NCI-H2107 (cell line): ENCODE data around the gene CARHSP1.
"Not testable (repeated sequence)": the region's sequence is repeated elsewhere in the genome, so short reads cannot be mapped to it uniquely, and the experiment has no call there.

Experiments used
- DNase-seq: peaks from one replicate; lab custom pipeline; 2025; lab: John Stamatoyannopoulos, UW

Gene CARHSP1

DNA sequence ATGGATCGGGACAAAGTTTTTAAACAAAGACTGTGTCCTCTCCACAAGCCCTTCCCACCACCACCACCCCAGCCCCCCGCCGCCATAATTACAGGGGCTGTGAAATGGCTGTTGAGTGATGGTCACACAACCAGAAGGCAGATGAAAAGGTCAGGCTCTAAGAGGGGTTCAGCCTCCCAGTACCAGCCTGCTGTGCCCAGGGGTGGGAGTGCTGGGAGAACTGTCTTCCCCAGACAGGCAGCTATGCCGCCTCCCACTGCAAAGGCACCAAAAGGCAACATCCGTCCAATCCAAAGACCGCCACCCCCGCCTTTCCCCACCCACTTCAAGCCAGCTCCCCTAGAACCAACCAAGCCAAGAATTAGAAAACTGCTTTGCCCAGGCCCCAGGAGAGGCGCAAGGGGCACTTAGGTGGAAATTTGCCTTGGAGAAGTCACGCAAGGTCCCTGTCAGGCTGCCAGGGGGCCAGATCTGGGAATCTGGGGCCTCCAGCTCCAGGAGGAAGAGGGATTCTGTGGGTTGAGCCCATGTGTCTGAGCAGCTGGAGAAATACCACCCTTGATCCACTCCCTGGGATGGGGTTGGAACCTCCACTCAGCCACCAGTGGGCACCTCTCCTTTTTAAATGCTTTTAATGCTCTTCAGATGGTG lies 14.4 kb downstream of the CARHSP1 start:
- DNase-seq = no peak

DNA sequence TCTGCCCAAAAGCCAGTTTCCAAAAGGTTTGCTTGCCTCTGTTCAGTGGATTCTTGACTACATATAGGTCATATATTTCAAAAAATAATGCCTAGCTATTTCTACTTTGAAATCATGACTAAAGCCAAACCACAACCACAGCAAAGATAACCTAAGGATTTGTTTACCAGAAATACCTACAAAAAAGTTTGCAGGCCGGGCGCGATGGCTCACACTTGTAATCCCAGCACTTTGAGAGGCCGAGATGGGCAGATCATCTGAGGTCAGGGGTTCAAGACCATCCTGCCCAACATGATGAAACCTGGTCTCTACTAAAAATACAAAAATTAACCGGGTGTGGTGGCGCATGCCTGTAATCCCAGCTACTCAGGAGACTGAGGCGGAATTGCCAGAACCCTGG lies 15.2 kb downstream of the CARHSP1 start:
- no peak for DNase-seq

DNA sequence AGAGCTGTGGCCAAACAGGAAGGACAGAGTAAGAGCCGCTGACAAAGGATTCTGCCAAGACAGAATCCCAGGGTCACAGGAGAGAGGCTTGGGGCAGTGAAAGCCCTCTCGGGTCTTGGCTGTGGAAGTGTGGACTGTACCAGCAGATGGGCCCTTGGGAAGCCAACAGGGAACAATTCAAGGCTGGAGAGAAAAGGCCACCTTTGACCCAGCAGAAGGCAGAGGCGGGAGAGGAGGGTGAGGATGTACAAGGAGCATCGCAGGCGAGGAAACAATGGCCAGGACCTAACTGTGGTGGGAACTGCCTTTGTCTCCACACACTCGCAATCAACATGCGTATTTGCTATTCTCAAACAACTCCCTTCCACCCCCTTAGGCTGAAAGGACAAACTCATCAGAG lies 15.7 kb downstream of the CARHSP1 start:
- DNase-seq = no peak

DNA sequence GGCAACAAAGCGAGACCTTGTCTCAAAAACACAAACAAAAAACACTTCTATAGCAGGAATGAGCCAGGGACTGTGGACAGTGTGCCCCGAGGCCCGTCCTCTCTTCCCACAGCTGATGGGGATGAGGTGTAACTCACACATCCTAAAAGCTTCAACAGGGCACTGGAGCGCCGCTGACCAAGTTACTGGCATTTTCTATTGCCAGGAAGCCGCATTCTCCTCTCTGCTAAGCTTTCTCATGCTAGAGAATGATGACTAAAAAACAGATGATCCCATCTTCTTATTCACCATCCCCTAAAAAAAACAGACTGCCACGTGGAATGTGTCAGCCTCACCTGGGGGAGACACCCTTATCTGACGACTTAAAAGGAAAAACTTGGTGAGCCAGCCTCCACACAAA lies 16.3 kb downstream of the CARHSP1 start:
- DNase-seq = no peak

DNA sequence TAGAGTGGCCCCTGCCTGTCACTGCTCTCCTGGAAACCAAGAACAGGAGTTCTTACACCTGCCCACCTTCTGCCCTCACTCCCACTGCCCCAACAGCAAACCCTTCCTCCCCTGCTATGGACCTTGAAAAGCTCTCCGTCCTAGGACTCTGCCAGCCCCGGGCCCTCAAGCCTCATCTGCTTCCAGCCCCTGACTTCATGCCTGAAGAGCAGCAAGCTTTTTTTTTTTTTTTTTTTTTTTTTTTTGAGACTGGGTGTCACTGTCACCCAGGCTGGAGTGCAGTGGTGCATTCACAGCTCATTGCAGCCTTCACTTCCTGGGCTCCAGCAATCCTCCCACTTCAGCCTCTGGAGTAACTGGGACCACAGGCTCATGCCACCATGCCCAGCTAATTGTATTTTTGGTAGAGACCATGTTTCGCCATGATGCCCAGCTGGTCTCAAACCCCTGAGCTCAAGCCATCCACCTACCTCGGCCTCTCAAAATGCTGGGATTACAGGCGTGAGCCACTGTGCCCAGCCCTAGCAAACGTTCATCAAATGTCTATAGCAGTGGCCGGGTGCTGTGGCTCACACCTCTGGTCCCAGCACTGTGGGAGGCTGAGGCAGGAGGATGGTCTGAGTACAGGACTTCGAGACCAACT lies 16.9 kb downstream of the CARHSP1 start:
- no peak for DNase-seq

DNA sequence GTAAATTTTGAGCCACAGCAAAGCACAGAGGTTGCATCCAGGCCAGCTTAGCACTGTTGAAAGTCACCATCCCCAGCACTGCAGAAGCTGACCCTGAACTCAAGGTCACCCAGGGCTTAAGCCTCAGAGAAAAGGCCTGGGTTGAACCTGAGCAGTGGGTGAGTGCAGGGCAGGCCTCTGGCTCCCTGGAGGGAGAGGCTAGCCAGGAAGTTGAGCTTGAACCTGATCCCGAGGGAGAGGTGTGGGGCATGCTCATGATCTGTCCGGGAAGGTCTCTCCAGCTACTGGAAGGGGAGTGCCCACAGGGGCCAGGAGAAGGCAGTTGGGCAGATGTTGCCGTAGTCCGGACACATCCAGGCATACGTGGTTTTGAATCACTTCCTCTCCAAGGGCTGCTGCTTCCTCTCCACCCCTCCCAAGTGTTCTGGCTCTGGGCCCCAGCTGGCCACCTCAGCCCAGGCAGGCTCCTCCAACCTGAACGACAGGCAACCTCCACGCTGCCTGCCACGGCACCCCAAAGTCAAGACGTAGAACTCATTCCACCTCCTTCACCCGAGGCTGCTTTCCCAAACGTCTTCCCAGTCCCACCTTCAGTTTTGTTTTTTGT lies 18.4 kb downstream of the CARHSP1 start:
- no peak for DNase-seq

DNA sequence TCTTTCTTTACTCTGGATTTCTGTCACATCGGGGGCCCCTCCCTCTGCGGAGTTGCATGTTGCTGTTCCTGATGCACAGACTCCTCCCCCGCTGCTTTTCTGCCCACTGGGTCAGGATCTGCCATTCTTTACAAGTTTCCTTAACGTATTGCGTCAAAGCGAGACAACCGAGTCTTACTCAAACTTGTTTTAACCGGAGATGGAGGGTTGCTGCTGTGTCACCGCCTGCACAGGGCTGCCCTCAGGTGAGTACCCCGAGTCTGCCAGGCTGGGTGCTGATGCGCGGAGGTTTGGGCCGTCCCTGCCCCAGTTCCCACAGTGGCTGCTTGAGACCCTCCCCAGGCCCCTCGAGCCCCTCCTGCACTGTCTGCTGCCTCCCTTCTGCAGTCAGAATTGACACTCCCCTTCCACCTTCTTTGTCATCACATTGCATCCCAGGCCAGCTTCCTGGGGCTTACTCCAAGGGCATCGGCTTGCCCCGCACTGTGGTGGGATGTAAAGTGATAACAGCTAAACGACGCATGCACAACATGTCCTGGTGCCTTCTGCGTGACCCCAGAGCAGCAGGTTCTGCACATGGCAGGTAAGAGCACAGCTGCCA lies 19.3 kb downstream of the CARHSP1 start:
- DNase-seq = no peak

DNA sequence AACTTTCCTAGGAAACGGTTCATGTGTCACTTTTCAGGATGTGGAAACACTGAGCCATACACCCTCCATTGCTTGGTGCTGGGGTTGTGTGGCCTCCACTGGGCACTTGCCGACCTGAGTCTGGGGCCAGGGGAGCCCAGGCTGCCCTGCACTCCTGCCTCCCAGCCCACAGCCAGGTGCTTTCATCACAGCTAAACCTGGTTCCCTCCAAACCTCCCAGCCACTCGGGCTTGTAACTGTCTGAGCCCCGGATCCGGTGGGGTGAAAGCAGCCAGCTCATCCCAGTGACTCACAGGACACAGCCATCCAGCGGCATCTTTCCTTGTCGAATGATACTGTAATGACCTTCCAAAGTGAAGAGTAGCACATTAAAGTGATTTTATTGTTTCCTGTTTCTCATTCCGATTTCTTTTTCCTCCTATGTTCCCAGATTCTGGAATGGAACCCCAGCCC lies 19.8 kb downstream of the CARHSP1 start:
- no peak for DNase-seq

DNA sequence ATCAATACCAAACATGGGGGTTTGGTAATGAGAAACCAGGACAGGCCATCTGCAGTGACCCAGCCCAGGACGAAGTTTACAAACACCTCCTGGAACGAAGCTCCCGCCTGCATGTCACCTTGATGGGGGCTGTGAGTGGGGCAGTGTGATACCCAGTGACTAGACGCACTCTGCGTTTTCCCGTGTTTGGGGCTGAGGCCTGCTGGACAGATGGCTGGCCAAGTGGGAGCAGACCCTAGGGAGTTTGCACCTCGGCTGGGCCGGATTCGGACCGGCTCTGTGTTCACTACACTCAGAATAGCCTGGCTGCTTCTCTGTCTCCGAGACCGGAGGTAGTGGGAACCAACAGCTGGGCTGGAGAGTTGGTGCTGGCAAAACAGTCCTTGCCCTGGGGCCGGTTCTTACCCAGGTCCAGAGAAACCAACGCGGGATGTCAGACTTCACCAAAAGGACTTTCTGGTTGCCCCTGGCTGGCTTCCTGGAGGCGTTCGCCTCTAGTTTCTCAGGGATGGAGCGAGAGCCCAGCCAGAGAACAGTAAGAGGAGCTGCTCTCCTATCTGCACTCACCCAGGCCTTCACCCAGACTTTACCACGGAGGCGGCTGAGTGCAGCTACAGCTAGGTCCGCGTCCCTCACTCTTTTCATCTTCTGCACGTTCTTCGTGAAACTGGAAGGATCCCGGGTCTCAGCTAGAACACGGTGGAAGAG lies 20.4 kb downstream of the CARHSP1 start:
- no peak for DNase-seq

DNA sequence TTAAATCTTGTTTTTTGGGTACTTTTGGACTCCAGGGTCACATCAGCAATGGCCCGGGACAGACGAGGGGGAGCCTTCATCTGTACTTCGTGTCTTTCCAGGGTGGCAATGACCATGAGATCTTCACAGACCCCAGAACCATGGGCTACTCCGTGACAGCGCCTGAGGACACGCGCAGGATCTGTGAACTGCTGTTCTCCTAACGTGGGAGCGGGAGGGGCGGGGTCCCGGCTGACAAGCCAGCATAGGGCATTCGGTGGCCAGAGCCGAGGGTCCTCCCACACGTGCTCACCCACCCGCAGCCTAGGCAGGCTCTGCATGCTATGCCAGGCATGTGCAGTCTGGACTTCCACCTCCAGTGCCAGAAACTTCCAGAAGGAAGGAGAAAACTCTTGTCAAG lies 21.2 kb downstream of the CARHSP1 start:
- DNase-seq = no peak

DNA sequence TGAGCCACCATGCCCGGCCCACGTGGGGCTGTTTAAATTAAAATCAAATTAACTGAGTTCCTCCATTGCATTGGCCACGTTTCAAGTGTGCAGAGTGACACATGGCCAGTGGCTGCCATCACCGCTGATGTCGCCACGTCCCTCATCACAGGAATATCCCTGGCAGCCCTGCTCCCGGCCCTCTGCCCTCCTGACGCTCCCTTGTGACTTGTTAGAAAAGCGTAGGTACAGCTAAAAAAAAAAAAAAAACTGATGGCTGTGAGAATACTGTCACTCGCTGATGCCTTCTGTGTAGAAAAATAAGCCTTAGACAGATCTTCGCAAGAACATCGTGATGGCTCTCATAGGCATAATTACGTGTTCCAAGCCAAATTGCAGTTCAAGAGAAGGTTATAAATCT lies 21.7 kb downstream of the CARHSP1 start:
- DNase-seq = no peak

DNA sequence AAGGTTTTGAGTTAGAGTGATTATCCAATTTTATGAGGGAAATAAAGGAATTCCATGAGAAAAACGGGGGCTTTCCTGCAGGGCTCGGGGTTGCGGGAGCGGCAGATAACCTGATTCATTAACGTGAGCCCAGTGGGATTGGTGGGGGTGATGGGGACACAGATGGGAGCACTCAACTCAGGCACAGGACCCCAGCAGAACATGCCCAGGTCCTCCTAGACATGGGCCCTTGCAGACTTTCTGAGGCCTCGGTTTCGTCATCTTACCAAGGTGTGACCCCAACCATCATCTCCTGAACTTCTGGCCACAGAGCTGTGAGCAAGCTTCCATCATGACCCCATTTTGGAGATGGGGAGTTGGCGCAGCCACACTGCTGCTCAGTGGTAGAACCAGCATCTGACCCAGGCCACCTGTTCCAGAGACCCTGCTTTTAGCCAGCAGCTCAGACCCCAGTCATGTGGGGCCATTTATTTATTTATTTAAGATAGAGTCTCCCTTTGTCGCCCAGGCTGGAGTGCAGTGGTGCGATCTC lies 22.3 kb downstream of the CARHSP1 start:
- DNase-seq = no peak

DNA sequence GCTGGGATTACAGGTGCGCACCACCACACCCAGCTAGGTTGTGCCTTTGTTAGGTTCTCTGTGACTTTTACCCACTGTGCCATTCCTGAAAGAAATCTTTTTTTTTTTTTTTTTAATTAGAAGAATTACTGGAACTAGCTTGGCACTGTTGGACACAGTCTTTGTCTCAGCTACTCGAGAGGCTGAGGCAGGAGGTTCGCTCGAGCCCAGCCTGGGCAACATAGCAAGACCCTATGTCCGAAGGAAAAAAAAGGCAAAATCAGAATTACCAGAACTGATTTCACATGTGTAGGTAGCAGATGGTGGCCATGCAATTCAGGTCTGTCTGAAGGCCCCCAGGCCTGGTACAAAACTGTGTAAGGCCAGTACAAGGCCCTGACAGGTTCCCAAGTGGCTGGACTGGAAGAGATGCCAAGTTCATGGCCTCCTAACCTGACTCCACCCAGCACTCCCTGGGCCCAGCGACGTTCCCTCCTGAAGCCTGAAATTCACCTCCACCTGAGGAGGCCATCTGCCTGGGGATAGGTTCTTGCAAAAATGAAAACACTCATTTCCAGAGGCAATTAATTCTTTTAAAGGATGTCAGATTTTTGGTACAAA lies 23.0 kb downstream of the CARHSP1 start:
- DNase-seq = no peak

DNA sequence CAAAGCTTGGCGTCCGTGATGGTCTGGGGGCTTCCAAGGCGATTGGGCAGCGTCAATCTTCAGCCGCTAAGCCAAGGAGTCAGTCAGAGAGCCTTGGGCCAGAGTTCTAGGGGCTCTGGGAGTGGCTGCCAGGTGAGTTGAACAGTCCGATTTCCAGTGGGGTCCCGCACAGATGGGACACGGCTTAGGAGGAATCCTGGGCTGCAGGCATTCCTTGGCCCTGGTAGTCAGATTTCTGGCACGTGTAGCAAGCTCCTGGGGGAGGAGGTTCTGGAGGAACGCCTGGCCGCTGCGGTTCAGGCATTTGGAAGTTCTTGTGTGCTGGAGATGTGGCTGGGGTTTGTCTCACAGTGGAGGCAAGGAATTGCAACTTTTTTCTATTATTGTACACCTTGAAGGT lies 25.5 kb downstream of the CARHSP1 start:
- DNase-seq = not testable (repeated sequence)

DNA sequence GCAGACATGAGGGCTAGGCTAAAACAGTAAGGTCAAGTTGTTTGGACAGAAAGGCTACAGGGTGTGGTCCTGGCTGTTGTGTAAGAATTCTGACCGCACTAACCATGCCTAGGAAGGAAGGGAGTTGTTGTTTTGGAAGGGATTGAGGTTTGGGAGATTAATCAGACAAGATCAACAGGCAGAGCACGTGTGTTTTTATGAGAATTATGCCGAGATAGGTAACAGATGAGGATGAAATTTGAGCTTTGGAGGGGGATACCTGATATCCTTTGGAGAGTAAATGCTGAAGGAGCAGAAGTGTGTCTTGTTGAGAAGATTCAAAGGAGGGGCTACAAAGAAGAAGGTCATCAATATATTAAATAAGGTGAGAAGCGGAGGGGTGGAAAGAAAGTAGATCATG lies 26.8 kb downstream of the CARHSP1 start:
- not testable (repeated sequence) for DNase-seq

DNA sequence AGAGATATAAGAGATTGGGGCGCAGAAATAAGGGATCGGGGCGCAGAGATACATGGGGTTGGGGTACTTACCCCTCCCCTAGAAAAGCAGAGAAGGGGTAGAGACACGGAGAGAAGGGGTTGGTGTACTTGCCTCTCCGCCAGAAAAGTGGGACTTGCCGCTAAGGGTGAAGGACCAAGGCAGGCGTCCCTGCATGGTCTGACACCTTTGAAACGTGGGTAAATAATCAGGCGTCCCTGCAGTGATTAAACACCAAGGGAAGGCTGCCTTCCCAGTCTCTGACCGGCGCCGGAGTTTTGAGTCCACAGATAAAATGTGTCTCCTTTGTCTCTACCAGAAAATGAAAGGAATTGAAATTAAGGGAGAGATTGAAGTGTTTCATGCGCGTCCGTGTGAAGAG lies 31.2 kb downstream of the CARHSP1 start:
- DNase-seq = not testable (repeated sequence)

DNA sequence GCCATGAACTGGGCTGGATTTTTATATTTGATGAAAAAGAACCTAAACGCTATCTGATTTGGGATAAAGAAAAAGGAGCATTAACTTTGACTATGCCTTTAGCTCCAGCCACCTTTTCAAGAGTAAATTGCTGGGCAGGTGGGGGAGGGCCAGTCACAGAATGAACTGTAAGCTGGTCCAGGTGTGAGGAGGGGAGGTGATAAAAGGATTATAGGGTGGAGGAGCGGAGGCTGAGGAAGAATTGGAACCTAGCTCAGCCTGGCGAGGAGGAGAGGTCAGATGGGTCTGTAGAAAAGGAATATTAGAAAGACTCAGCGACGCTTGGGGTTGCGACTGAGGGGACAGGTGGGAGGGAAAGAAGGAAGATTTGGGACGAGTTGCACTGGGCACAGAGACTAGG lies 32.0 kb downstream of the CARHSP1 start:
- DNase-seq = not testable (repeated sequence)

DNA sequence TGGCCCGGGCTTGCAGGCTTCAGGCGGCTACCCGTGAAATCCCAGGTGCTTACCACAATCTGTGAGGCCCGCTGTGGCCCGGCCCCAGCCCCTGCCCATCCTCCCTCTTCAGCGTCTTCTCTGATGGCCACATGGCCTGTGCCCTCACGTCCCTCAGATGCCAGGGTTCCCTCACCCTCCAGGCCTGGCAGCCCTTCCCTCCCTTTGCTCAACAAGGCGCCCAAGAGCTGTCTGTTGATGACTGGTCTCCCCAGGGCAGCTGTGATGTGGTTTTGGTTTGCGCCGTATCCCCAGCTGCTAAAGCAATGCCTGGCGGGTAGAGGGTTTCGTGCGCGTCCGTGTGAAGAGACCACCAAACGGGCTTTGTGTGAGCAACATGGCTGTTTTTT lies 36.1 kb downstream of the CARHSP1 start:
- no peak for DNase-seq

DNA sequence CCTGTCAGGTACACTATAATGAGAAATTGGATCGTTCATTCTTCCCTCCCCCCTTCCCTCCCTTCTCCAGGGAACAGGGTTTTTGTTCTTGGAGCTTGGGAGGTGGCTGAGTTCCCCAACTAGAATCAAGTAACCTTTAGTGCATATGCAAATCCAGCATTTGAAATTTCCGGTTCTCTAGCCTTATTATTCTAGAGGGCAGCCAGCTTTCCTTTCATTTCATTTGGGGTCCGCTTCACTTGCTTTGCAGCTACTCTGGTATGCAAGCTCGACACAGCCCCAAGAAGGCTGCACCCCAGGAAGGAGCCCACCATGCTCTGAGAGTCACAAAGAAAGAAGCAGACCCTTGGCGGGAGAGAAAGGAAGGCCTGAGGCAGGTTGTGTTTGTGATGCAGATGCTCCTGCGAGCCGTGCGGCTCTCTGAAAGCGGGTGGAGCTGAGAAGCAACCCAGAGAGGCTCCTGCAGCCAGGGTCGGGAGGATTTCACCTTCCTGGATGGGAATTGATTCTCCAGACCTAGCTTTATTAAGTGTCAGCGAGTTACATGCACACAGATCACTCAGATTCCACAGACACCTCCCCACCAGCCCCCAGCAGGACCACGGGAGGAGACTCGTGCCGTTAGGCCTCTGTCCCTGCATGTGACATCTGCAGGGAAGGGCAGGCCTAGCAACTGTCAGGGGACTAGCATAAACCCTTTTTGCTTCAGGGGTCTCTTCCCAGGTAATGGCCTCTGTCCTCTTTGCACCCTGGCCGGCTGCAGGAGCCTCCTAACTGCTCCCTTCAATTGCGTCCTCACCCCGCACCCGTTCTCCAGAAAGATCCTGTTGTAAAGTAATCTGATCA lies 36.7 kb downstream of the CARHSP1 start:
- no peak for DNase-seq

DNA sequence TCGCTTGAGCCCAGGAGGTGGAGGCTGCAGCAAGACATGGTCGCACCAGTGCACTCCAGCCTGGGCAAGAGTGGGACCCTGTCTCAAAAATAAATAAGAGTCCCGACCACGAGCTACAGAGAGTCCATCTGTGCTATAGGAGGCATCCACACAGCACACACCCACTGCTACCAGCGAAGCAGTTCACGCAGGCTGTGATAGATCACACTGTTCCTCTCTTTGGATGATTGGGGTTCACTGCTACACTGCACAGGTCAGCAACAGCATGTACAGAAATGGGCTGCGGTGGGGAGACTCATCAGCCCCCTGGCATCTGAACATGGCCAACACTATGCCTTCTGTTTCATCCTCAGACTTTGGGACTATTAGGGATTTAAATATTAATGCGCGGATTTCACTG lies 37.4 kb downstream of the CARHSP1 start:
- DNase-seq = no peak
